Measurements from ENCODE around the gene TTR.

The TTR gene

GRCh38 chr18:31616586-31616985 is 24.9 kb downstream of the TTR start:
- H3K4me3 ChIP-seq (ENCODE audit: control insufficient read depth, low read depth, low read length): no peak overlapping the region
- TF ChIP-seq CTCF (conservative IDR thresholded peaks at IDR 0.05; ENCODE audit: control insufficient read depth, insufficient read depth, low read depth, low read length): no peak
- no peak for DNase-seq (ENCODE audit: low read depth)

GRCh38 chr18:31617031-31617717 is 25.5 kb downstream of the TTR start:
- no peak for DNase-seq (ENCODE audit: low read depth)
- no peak for TF ChIP-seq CTCF (conservative IDR thresholded peaks at IDR 0.05; ENCODE audit: control insufficient read depth, insufficient read depth, low read depth, low read length)
- no peak overlapping the region for H3K4me3 ChIP-seq (ENCODE audit: control insufficient read depth, low read depth, low read length)

GRCh38 chr18:31618801-31619200 is 27.1 kb downstream of the TTR start:
- no peak for DNase-seq (ENCODE audit: low read depth)
- TF ChIP-seq CTCF (conservative IDR thresholded peaks at IDR 0.05; ENCODE audit: control insufficient read depth, insufficient read depth, low read depth, low read length): no peak
- no peak overlapping the region for H3K4me3 ChIP-seq (ENCODE audit: control insufficient read depth, low read depth, low read length)

GRCh38 chr18:31619291-31619690 is 27.6 kb downstream of the TTR start:
- TF ChIP-seq CTCF (conservative IDR thresholded peaks at IDR 0.05; ENCODE audit: control insufficient read depth, insufficient read depth, low read depth, low read length): no peak
- H3K4me3 ChIP-seq (ENCODE audit: control insufficient read depth, low read depth, low read length): no peak overlapping the region
- no peak for DNase-seq (ENCODE audit: low read depth)

- H3K4me3 ChIP-seq (ENCODE audit: control insufficient read depth, low read depth, low read length): no peak overlapping the region
- TF ChIP-seq CTCF (conservative IDR thresholded peaks at IDR 0.05; ENCODE audit: control insufficient read depth, insufficient read depth, low read depth, low read length): no peak
- DNase-seq (ENCODE audit: low read depth): no peak
Measured at GRCh38 chr18:31624892-31625640, 33.4 kb downstream of the TTR start.

GRCh38 chr18:31626409-31626808 is 34.7 kb downstream of the TTR start:
- no peak overlapping the region for H3K4me3 ChIP-seq (ENCODE audit: control insufficient read depth, low read depth, low read length)
- no peak for TF ChIP-seq CTCF (conservative IDR thresholded peaks at IDR 0.05; ENCODE audit: control insufficient read depth, insufficient read depth, low read depth, low read length)
- DNase-seq (ENCODE audit: low read depth): no peak
